ENCODE data around the gene FADS1.

- TF ChIP-seq CTCF (IDR thresholded peaks at IDR 0.05) (no peak), POLR2A (IDR thresholded peaks at IDR 0.05) (no peak)
These were observed 41.7 kb downstream of the FADS1 start for GRCh38 chr11:61775106-61775505.

All from Peyer's patch (tissue), 4 donors.